ENCODE measurements around the gene HIP1.
A peak's percentile ranks its signal among the peaks of the same experiment; 100 is the strongest.
"Not testable (repeated sequence)": the region's sequence is repeated elsewhere in the genome, so short reads cannot be mapped to it uniquely, and the experiment has no call there.

Gene HIP1

DNA sequence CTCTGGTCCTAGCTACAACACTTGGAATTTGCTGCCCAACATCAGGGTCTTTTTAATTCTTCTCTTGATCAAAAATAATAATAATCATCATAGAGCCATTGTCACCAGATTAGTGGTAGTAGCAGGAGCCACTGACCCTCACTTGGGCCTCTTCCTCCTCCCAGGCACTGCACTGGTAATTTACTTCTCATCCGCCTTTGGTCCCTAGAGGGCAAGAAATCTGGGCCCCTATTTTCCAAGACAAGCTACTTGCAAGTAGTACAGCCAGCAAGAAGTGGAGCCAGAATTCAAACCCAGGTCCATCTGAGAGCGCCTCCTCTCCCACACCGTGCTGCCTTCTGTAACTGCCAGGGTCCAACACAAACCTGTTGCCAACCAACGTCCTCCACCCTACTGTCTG, 125.4 kb downstream of the HIP1 start:
- TF ChIP-seq, protein P1, sequence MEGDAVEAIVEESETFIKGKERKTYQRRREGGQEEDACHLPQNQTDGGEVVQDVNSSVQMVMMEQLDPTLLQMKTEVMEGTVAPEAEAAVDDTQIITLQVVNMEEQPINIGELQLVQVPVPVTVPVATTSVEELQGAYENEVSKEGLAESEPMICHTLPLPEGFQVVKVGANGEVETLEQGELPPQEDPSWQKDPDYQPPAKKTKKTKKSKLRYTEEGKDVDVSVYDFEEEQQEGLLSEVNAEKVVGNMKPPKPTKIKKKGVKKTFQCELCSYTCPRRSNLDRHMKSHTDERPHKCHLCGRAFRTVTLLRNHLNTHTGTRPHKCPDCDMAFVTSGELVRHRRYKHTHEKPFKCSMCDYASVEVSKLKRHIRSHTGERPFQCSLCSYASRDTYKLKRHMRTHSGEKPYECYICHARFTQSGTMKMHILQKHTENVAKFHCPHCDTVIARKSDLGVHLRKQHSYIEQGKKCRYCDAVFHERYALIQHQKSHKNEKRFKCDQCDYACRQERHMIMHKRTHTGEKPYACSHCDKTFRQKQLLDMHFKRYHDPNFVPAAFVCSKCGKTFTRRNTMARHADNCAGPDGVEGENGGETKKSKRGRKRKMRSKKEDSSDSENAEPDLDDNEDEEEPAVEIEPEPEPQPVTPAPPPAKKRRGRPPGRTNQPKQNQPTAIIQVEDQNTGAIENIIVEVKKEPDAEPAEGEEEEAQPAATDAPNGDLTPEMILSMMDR (IDR thresholded peaks at IDR 0.05; ENCODE audit: low read depth, low read length): no peak
- no peak for TF ChIP-seq MYC (IDR thresholded peaks at IDR 0.05; ENCODE audit: low read depth, low read length)
- TF ChIP-seq MAX (IDR thresholded peaks at IDR 0.05; ENCODE audit: low read depth, low read length): no peak
- no peak for TF ChIP-seq POLR2A (IDR thresholded peaks at IDR 0.05; ENCODE audit: extremely low read depth, insufficient read length)

DNA sequence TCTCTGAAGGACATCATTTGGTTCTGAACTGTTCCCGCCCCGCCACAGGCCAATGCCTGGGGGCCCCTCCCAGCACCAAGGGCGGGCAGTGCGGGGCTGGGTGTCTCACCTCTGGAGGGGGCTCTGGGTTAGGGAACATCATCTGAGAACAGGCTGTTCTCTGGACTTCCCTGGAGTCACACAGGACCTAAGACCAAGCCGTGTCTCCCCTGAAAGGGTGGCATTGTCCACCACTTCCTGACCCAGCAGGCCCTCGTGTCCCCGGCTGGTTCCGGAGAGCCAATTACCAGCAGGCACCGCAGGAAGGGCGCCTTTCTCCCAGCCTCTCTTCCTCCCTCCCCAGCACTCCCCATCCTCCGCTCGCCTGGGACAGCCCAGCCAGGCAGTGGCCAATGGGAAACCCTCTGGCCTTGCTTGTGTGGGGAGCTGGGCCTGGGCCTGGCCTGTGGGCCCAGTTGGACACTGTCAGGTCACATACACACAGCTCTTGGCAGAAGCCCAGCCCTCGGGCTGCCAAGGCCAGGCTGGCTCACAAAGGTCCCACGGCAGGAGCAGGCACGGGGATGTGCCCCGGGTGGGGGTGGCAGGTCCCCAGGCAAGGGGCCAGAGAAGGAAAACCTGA, 127.1 kb downstream of the HIP1 start:
- no peak for TF ChIP-seq MAX (IDR thresholded peaks at IDR 0.05; ENCODE audit: low read depth, low read length)
- no peak for TF ChIP-seq POLR2A (IDR thresholded peaks at IDR 0.05; ENCODE audit: extremely low read depth, insufficient read length)
- TF ChIP-seq, protein P1 (IDR thresholded peaks at IDR 0.05; ENCODE audit: low read depth, low read length): no peak
- no peak for TF ChIP-seq MYC (IDR thresholded peaks at IDR 0.05; ENCODE audit: low read depth, low read length)
- peak; percentile 50 for DNase-seq (ENCODE audit: low read depth)
- no peak overlapping the region for H3K4me3 ChIP-seq (ENCODE audit: low read depth, low read length)

More for the DNA sequence above, 125.4 kb downstream of the HIP1 start:
- H3K4me3 ChIP-seq (ENCODE audit: low read depth, low read length): no peak overlapping the region
- DNase-seq (ENCODE audit: low read depth): peak; percentile 92

GRCh38 chr7:75609416-75609815, 129.3 kb downstream of the HIP1 start:
- peak; percentile 55 for DNase-seq (ENCODE audit: low read depth)
- H3K4me3 ChIP-seq (ENCODE audit: low read depth, low read length): not testable (repeated sequence)

GRCh38 chr7:75608451-75609122, 130.2 kb downstream of the HIP1 start:
- H3K4me3 ChIP-seq (ENCODE audit: low read depth, low read length): no peak overlapping the region
- TF ChIP-seq, protein P1 (IDR thresholded peaks at IDR 0.05; ENCODE audit: low read depth, low read length): no peak
- no peak for TF ChIP-seq MYC (IDR thresholded peaks at IDR 0.05; ENCODE audit: low read depth, low read length)
- no peak for TF ChIP-seq MAX (IDR thresholded peaks at IDR 0.05; ENCODE audit: low read depth, low read length)
- no peak for DNase-seq (ENCODE audit: low read depth)

GRCh38 chr7:75604408-75604807, 134.3 kb downstream of the HIP1 start:
- H3K4me3 ChIP-seq (ENCODE audit: low read depth, low read length): no peak overlapping the region
- peak; percentile 76 for DNase-seq (ENCODE audit: low read depth)
- TF ChIP-seq, protein P1 (IDR thresholded peaks at IDR 0.05; ENCODE audit: low read depth, low read length): no peak
- TF ChIP-seq MYC (IDR thresholded peaks at IDR 0.05; ENCODE audit: low read depth, low read length): no peak
- no peak for TF ChIP-seq MAX (IDR thresholded peaks at IDR 0.05; ENCODE audit: low read depth, low read length)
- TF ChIP-seq POLR2A (IDR thresholded peaks at IDR 0.05; ENCODE audit: extremely low read depth, insufficient read length): no peak

DNA sequence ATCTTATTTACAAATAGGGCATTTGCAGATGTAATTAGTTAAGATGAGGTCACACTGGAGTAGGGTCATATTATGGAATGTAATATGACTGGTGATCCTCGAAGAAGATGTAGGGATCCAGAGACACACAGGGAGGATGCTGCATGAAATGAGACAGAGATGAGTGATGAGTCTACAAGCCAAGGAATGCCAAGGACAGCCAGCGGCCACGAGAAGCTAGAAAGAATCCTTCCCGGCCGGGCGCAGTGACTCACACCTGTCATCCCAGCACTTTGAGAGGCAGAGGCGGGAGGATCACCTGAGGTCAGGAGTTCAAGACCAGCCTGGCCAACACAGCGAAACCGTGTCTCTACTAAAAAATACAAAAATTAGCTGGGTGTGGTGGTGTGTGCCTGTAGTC, 135.9 kb downstream of the HIP1 start:
- not testable (repeated sequence) for DNase-seq (ENCODE audit: low read depth); H3K4me3 ChIP-seq (ENCODE audit: low read depth, low read length)

DNA sequence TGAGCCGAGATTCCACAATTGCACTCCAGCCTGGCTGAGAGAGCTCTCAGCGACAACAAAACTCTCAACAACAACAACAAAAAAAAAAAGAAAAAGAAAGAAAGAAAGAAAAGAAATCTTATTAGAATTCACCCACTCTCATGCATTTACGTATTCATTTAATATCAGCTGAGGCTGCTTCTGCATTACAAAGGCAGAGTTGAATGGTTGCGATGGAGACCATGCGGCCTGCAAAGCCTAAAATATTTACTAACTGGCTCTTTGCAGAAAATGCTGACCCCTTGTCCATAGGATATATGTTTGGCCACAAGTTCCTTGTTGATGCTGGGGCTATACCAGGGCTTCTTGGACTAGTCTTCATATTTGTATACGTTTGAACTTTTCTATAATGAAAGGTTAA, 137.2 kb downstream of the HIP1 start:
- TF ChIP-seq MAX (IDR thresholded peaks at IDR 0.05; ENCODE audit: low read depth, low read length) (no peak), MYC (IDR thresholded peaks at IDR 0.05; ENCODE audit: low read depth, low read length) (no peak), POLR2A (IDR thresholded peaks at IDR 0.05; ENCODE audit: extremely low read depth, insufficient read length) (no peak)
- TF ChIP-seq, protein P1 (IDR thresholded peaks at IDR 0.05; ENCODE audit: low read depth, low read length): no peak
- no peak for DNase-seq (ENCODE audit: low read depth)
- H3K4me3 ChIP-seq (ENCODE audit: low read depth, low read length): no peak overlapping the region

DNA sequence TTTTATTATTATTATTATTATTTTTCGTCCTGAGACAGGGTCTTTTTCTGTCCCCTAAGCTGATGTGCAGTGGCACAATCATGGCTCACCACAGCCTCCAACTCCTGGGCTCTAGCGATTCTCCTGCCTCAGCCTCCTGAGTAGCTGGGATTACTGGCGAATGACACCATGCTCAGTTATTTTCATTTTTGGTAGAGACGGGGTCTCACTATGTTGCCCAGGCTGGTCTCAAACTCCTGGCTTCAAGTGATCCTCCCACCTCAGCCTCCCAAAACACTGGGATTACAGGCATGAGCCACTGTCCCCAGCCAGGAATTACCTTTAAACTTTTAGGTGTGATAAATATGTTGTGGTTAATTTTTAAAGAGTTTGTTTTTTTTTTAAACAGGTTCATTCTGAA, 138.0 kb downstream of the HIP1 start:
- not testable (repeated sequence) for H3K4me3 ChIP-seq (ENCODE audit: low read depth, low read length); DNase-seq (ENCODE audit: low read depth)
